ENCODE measurements around the gene NOSTRIN. TPM values are rescaled to one million over a fixed set of nuclear protein-coding genes. Genes with fewer than 3 reads are reported as not detected.

Gene NOSTRIN
- polyA plus RNA-seq, 1 experiment: not detected

DNA sequence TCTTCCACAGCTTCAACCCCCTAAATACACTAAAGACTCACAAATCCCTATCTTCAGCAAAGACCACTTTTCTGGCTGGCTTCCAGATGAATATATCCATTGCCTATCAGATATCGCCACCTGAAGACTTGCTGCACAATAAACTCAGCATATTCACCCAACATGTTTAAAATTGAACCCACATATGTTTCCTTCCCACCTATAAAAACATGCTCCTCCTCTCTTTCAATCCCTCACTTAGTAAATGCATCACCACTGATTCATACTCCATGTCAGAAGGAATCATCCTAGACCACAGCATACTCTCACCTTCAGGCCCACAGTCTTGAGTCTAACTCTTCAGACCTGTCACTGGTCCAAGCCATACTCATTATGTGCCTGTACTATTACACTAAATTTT, 82.5 kb downstream of the NOSTRIN start:
- CTCF ChIA-PET: interaction anchor here (1.5 kb wide), 1 partner anchor 111 kb away, joined by 4 read pairs; no protein-coding TSS in a partner anchor
- POLR2A ChIA-PET: no interaction called here
- DNase-seq (ENCODE audit: low read depth): no peak

GRCh38 chr2:168889635-168890005, 87.2 kb downstream of the NOSTRIN start:
- no peak for TF ChIP-seq CTCF (IDR thresholded peaks at IDR 0.05; ENCODE audit: insufficient read depth, low read depth, low read length)
- ChIA-PET POLR2A (no interaction called here), CTCF (interaction anchor here (0.7 to 0.8 kb wide), 2 partner anchors 152 to 588 kb away, joined by 3 to 4 read pairs; no protein-coding TSS in a partner anchor)
- Histone ChIP-seq H3K36me3 (ENCODE audit: control insufficient read depth, insufficient read depth, low read length) (no peaks in the 10 kb centered on the region), H3K27me3 (ENCODE audit: control insufficient read depth, insufficient read depth, low read length) (no peaks in the 10 kb centered on the region), H3K4me3 (ENCODE audit: low read depth, low read length) (peak overlapping the region; percentile 59)
- no peak for DNase-seq (ENCODE audit: low read depth)

More for the DNA sequence above, 82.5 kb downstream of the NOSTRIN start:
- H3K36me3 ChIP-seq (ENCODE audit: control insufficient read depth, insufficient read depth, low read length): no peaks in the 10 kb centered on the region
- no peaks in the 10 kb centered on the region for H3K27me3 ChIP-seq (ENCODE audit: control insufficient read depth, insufficient read depth, low read length)
- no peak for TF ChIP-seq CTCF (IDR thresholded peaks at IDR 0.05; ENCODE audit: insufficient read depth, low read depth, low read length)
- no peak overlapping the region for H3K4me3 ChIP-seq (ENCODE audit: low read depth, low read length)

DNA sequence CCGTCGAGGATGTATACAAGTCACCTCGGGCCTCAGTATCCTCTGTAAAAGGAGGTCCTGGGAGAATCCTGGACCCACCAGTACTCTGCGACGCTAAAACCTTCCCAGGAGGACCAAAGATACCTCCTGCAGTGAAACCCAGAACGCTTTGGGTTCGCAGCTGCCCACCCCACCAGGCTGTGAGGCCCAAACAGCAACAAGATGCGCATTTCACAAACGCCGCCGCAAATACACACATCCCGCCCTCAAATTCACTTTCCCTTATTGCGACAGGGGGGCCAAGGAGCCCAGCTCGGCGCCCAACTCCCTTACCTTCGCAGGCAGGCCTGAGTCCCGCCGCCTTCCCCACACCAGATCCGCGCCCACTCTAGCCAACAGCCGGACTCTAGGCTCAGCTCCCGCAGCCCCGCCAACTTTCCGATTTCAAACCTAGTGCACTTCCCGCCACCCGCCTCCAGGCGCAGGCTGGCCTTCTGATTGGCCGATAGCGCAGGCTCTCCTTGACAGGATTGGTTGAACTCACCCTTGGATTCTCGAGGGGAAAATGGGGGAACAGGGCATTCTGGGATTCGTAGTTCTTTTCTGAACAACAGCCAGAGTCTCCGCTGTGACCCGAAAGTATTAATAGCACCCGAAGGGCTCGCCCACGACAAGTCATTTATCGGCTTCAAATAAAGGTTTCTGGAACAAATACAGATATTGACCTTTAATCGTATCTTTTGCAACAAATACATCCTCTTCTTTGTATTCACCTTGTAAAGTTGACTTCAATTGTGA, 87.8 kb downstream of the NOSTRIN start, which contains the start of gene SPC25:
SPC25 (minus strand) TSS at position 425 of the 777 bp plus-strand sequence. CDS start 911 bp downstream, outside the sequence.
- TF ChIP-seq CTCF (IDR thresholded peaks at IDR 0.05; ENCODE audit: insufficient read depth, low read depth, low read length): no peak
- peak; percentile 41 for DNase-seq (ENCODE audit: low read depth)
- Histone ChIP-seq H3K36me3 (ENCODE audit: control insufficient read depth, insufficient read depth, low read length) (no peaks in the 10 kb centered on the region), H3K4me3 (ENCODE audit: low read depth, low read length) (peak within 1 kb of the TSS; percentile 59), H3K27me3 (ENCODE audit: control insufficient read depth, insufficient read depth, low read length) (no peaks in the 10 kb centered on the region)
- ChIA-PET CTCF (interaction anchor here (0.8 kb wide), 1 partner anchor 152 kb away, joined by 3 read pairs; no protein-coding TSS in a partner anchor), POLR2A (no interaction called here)

DNA sequence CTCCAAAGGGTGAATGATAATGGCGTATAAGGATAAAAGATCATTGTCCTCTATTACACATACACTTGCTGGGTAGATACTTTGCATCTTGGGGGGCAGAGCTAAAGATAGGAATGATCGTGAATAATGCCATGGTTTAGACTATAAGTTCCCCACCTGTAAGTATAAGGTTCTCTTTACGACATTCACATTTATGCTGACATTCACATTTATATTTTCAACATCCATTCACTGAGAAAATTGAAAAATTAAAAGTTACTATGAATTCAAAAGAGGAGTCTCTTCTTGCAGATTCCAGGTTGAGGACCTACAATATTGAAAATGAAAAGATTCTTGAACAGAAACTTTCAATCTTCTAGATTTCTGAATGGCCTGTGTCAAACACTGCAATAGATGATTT, 89.9 kb downstream of the NOSTRIN start:
- ChIA-PET CTCF (no interaction called here), POLR2A (no interaction called here)
- Histone ChIP-seq H3K36me3 (ENCODE audit: control insufficient read depth, insufficient read depth, low read length) (no peaks in the 10 kb centered on the region), H3K4me3 (ENCODE audit: low read depth, low read length) (no peak overlapping the region), H3K27me3 (ENCODE audit: control insufficient read depth, insufficient read depth, low read length) (no peaks in the 10 kb centered on the region)
- TF ChIP-seq CTCF (IDR thresholded peaks at IDR 0.05; ENCODE audit: insufficient read depth, low read depth, low read length): no peak
- no peak for DNase-seq (ENCODE audit: low read depth)

DNA sequence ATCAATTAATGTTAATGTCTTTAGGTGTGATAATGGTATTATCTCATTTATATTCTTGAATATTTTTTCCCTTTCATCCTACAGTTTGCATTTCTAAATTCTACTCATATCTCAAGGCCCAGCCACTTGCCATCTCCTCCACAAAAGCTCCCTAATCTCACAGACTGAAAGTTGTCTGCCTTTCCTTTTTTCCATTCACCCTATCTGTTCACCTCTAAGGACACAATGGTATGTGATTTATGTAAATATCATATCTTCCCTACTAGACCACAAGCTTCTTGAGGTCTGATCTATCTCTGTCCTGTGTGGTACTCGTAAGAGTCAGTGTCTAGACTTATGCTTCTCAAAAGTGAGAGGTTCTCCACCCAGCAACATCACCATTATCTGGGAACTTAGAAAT, 91.7 kb downstream of the NOSTRIN start:
- ChIA-PET CTCF (interaction anchor here (0.6 kb wide), 1 partner anchor 17 kb away, joined by 3 read pairs; no protein-coding TSS in a partner anchor), POLR2A (no interaction called here)
- DNase-seq (ENCODE audit: low read depth): no peak
- H3K4me3 ChIP-seq (ENCODE audit: low read depth, low read length): no peak overlapping the region
- no peak for TF ChIP-seq CTCF (IDR thresholded peaks at IDR 0.05; ENCODE audit: insufficient read depth, low read depth, low read length)
- H3K36me3 ChIP-seq (ENCODE audit: control insufficient read depth, insufficient read depth, low read length): no peaks in the 10 kb centered on the region
- no peaks in the 10 kb centered on the region for H3K27me3 ChIP-seq (ENCODE audit: control insufficient read depth, insufficient read depth, low read length)
